ENCODE data around the gene AFAP1. TPM values are rescaled to one million over a fixed set of nuclear protein-coding genes. Genes with fewer than 3 reads are reported as not detected.

Gene AFAP1
- total RNA-seq, 1 experiment from 2014 or later: 23.6 TPM

DNA sequence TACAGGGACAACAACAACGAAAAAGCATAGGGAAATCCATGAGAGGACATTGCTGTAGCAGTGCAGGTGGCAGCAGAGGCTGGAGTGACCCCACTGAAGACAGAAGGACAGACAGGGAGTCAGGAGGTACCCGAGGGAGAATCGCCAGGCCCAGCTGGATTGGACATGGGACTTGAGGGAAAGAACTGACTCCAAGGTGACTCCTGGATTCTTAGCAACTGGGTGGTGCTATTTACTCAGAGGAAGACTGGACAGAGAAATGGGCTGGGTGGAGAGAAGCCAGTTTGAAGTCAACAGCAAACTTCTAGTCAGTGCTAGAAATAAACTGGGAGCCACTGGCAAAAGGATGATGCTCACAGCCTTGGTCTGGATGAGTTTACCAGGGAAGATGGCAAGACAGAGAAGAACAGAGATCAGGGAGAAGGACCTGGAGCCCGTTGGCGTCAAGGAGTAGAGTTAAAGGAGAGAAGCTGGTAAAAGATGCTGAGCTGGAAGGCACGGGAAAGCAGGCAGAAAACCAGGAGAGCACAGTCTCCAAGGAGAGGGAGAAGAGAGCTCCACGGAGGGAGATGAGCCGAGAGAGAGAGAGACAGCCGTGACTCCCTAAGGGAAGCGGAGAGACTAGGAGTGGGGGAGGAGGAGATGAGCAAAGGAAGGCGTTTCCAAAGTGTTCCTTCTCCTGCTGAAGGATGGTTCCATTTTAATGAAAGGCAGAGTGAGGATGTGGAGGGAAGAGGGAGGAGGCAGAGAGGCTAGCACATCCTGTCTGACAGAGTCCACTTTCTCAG, 119.4 kb downstream of the AFAP1 start (continued):
- no peak for TF ChIP-seq ZNF138 (CRISPR knock-in tag; conservative IDR thresholded peaks at IDR 0.05)
- TF ChIP-seq ZNF219 (CRISPR knock-in tag; IDR thresholded peaks at IDR 0.05; ENCODE audit: borderline replicate concordance): no peak
- no peak for TF ChIP-seq ESRRA (CRISPR knock-in tag; IDR thresholded peaks at IDR 0.05; ENCODE audit: borderline replicate concordance)
- no peak for TF ChIP-seq ZBTB21 (CRISPR knock-in tag; IDR thresholded peaks at IDR 0.05; ENCODE audit: borderline replicate concordance)
- TF ChIP-seq, protein P1, sequence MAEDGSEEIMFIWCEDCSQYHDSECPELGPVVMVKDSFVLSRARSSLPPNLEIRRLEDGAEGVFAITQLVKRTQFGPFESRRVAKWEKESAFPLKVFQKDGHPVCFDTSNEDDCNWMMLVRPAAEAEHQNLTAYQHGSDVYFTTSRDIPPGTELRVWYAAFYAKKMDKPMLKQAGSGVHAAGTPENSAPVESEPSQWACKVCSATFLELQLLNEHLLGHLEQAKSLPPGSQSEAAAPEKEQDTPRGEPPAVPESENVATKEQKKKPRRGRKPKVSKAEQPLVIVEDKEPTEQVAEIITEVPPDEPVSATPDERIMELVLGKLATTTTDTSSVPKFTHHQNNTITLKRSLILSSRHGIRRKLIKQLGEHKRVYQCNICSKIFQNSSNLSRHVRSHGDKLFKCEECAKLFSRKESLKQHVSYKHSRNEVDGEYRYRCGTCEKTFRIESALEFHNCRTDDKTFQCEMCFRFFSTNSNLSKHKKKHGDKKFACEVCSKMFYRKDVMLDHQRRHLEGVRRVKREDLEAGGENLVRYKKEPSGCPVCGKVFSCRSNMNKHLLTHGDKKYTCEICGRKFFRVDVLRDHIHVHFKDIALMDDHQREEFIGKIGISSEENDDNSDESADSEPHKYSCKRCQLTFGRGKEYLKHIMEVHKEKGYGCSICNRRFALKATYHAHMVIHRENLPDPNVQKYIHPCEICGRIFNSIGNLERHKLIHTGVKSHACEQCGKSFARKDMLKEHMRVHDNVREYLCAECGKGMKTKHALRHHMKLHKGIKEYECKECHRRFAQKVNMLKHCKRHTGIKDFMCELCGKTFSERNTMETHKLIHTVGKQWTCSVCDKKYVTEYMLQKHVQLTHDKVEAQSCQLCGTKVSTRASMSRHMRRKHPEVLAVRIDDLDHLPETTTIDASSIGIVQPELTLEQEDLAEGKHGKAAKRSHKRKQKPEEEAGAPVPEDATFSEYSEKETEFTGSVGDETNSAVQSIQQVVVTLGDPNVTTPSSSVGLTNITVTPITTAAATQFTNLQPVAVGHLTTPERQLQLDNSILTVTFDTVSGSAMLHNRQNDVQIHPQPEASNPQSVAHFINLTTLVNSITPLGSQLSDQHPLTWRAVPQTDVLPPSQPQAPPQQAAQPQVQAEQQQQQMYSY (CRISPR knock-in tag; IDR thresholded peaks at IDR 0.05): no peak
- no peak for TF ChIP-seq RORB (CRISPR knock-in tag; IDR thresholded peaks at IDR 0.05)
- TF ChIP-seq, protein P2, sequence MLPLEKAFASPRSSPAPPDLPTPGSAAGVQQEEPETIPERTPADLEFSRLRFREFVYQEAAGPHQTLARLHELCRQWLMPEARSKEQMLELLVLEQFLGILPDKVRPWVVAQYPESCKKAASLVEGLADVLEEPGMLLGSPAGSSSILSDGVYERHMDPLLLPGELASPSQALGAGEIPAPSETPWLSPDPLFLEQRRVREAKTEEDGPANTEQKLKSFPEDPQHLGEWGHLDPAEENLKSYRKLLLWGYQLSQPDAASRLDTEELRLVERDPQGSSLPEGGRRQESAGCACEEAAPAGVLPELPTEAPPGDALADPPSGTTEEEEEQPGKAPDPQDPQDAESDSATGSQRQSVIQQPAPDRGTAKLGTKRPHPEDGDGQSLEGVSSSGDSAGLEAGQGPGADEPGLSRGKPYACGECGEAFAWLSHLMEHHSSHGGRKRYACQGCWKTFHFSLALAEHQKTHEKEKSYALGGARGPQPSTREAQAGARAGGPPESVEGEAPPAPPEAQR (CRISPR knock-in tag; IDR thresholded peaks at IDR 0.05): no peak
- no peak for TF ChIP-seq ZNF396 (CRISPR knock-in tag; IDR thresholded peaks at IDR 0.05; ENCODE audit: borderline replicate concordance)
- TF ChIP-seq MLX (CRISPR knock-in tag; IDR thresholded peaks at IDR 0.05): no peak
- TF ChIP-seq PREB (CRISPR knock-in tag; IDR thresholded peaks at IDR 0.05; ENCODE audit: borderline replicate concordance): no peak

- ChIA-PET CTCF (interaction anchor here (2.8 kb wide), 1 partner anchor 15 kb away, joined by 12 read pairs; no protein-coding TSS in a partner anchor), POLR2A (no interaction called here)
- Mint-ChIP-seq H3K27ac (peak overlapping the region; percentile 33; the same call in 1 of the 2 replicates), H3K9me3 (no peaks in the 10 kb centered on the region), H3K4me3 (no peak overlapping the region), H3K27me3 (ENCODE audit: low read depth) (no peaks in the 10 kb centered on the region), H3K36me3 (peaks cover 23% of the 10 kb centered on the region), H3K4me1 (peaks cover 22% of the 10 kb centered on the region)
- no peak for TF ChIP-seq STAT6 (CRISPR knock-in tag; conservative IDR thresholded peaks at IDR 0.05; ENCODE audit: low read depth)
- TF ChIP-seq ZNF263 (CRISPR knock-in tag; IDR thresholded peaks at IDR 0.05; ENCODE audit: low read depth): no peak
- DNase-seq (ENCODE audit: low spot score) (no peak), ATAC-seq (no peak)
These were observed 120.2 kb downstream of the AFAP1 start for GRCh38 chr4:7819446-7819845.
